HG03442 (cell line): ENCODE data around the gene RANBP10.
"Not testable (repeated sequence)": the region's sequence is repeated elsewhere in the genome, so short reads cannot be mapped to it uniquely, and the experiment has no call there.

Experiments
- ATAC-seq: cut with Tn5 transposase; IDR thresholded peaks from one replicate; pipeline ENCODE4 v1.9.1; 2021; ENCODE audit warnings: mild to moderate bottlenecking, moderate library complexity; ENCODE audit not compliant: unreplicated experiment

Gene RANBP10

GRCh38 chr16:67719048-67719777 is 87.1 kb downstream of the RANBP10 start, which contains the start of gene GFOD2:
Gene GFOD2 (minus strand): TSS chr16:67719316. CDS start chr16:67685715, 33,601 bp downstream.
- peak; percentile 83 for ATAC-seq

- peak; percentile 13 for ATAC-seq
Measured at GRCh38 chr16:67718668-67719047, 87.7 kb downstream of the RANBP10 start.

GRCh38 chr16:67716097-67716496 is 90.3 kb downstream of the RANBP10 start:
- ATAC-seq, result no peak

- ATAC-seq, result no peak
Measured at GRCh38 chr16:67714522-67714921, 91.8 kb downstream of the RANBP10 start.

- no peak for ATAC-seq
Measured at GRCh38 chr16:67713647-67714273, 92.6 kb downstream of the RANBP10 start.

GRCh38 chr16:67710607-67711006 is 95.8 kb downstream of the RANBP10 start:
- no peak for ATAC-seq

GRCh38 chr16:67709050-67709449 is 97.3 kb downstream of the RANBP10 start:
- no peak for ATAC-seq

- no peak for ATAC-seq
Measured at GRCh38 chr16:67708368-67708771, 98.0 kb downstream of the RANBP10 start.

GRCh38 chr16:67707790-67708189 is 98.6 kb downstream of the RANBP10 start:
- ATAC-seq, result no peak

GRCh38 chr16:67707210-67707609 is 99.2 kb downstream of the RANBP10 start:
- ATAC-seq, result no peak

GRCh38 chr16:67704110-67704509 is 102.2 kb downstream of the RANBP10 start:
- no peak for ATAC-seq

- ATAC-seq, result no peak
Measured at GRCh38 chr16:67703626-67704025, 102.7 kb downstream of the RANBP10 start.

GRCh38 chr16:67702130-67702529 is 104.2 kb downstream of the RANBP10 start:
- ATAC-seq, result no peak

- ATAC-seq, result no peak
Measured at GRCh38 chr16:67701420-67701819, 104.9 kb downstream of the RANBP10 start.

- no peak for ATAC-seq
Measured at GRCh38 chr16:67699265-67699664, 107.1 kb downstream of the RANBP10 start.

GRCh38 chr16:67697422-67698185 is 108.8 kb downstream of the RANBP10 start:
- ATAC-seq, result no peak

- ATAC-seq, result no peak
Measured at GRCh38 chr16:67694611-67695010, 111.7 kb downstream of the RANBP10 start.

- not testable (repeated sequence) for ATAC-seq
Measured at GRCh38 chr16:67693517-67694285, 112.7 kb downstream of the RANBP10 start.

GRCh38 chr16:67685388-67686112 is 120.8 kb downstream of the RANBP10 start:
- no peak for ATAC-seq

- ATAC-seq, result no peak
Measured at GRCh38 chr16:67683767-67684166, 122.6 kb downstream of the RANBP10 start.
